HG03159 (cell line): ENCODE results near the gene MUC5B.

Source experiments
- ATAC-seq: cut with Tn5 transposase; IDR thresholded peaks from one replicate; pipeline ENCODE4 v1.9.1; 2021; ENCODE audit warnings: mild to moderate bottlenecking, moderate library complexity; ENCODE audit not compliant: unreplicated experiment

Gene MUC5B

GRCh38 chr11:1293619-1294015 is 70.8 kb downstream of the MUC5B start:
- ATAC-seq = no peak

- ATAC-seq = no peak
Observed at GRCh38 chr11:1295086-1295485, 72.2 kb downstream of the MUC5B start.

- no peak for ATAC-seq
Observed at GRCh38 chr11:1295591-1295990, 72.7 kb downstream of the MUC5B start.

GRCh38 chr11:1296287-1296686 is 73.4 kb downstream of the MUC5B start:
- ATAC-seq = no peak

- no peak for ATAC-seq
Observed at GRCh38 chr11:1297011-1297575, 74.2 kb downstream of the MUC5B start.

- ATAC-seq = no peak
Observed at GRCh38 chr11:1297576-1298473, 75.0 kb downstream of the MUC5B start.

- no peak for ATAC-seq
Observed at GRCh38 chr11:1298695-1299492, 76.0 kb downstream of the MUC5B start.

GRCh38 chr11:1299621-1300020 is 76.8 kb downstream of the MUC5B start:
- no peak for ATAC-seq

- no peak for ATAC-seq
Observed at GRCh38 chr11:1300121-1300520, 77.3 kb downstream of the MUC5B start.

GRCh38 chr11:1300569-1301187 is 77.8 kb downstream of the MUC5B start:
- no peak for ATAC-seq

GRCh38 chr11:1301220-1302000 is 78.5 kb downstream of the MUC5B start:
- no peak for ATAC-seq

GRCh38 chr11:1302041-1302460 is 79.2 kb downstream of the MUC5B start:
- ATAC-seq = no peak

GRCh38 chr11:1302461-1303125 is 79.7 kb downstream of the MUC5B start:
- ATAC-seq = no peak

- no peak for ATAC-seq
Observed at GRCh38 chr11:1303126-1303821, 80.4 kb downstream of the MUC5B start.

GRCh38 chr11:1303973-1304372 is 81.1 kb downstream of the MUC5B start:
- no peak for ATAC-seq

GRCh38 chr11:1304380-1304779 is 81.5 kb downstream of the MUC5B start:
- ATAC-seq = no peak

GRCh38 chr11:1305063-1305495 is 82.2 kb downstream of the MUC5B start:
- ATAC-seq = no peak

- no peak for ATAC-seq
Observed at GRCh38 chr11:1305501-1306056, 82.7 kb downstream of the MUC5B start.
